ENCODE results near the gene NFKBIE.

DNA sequence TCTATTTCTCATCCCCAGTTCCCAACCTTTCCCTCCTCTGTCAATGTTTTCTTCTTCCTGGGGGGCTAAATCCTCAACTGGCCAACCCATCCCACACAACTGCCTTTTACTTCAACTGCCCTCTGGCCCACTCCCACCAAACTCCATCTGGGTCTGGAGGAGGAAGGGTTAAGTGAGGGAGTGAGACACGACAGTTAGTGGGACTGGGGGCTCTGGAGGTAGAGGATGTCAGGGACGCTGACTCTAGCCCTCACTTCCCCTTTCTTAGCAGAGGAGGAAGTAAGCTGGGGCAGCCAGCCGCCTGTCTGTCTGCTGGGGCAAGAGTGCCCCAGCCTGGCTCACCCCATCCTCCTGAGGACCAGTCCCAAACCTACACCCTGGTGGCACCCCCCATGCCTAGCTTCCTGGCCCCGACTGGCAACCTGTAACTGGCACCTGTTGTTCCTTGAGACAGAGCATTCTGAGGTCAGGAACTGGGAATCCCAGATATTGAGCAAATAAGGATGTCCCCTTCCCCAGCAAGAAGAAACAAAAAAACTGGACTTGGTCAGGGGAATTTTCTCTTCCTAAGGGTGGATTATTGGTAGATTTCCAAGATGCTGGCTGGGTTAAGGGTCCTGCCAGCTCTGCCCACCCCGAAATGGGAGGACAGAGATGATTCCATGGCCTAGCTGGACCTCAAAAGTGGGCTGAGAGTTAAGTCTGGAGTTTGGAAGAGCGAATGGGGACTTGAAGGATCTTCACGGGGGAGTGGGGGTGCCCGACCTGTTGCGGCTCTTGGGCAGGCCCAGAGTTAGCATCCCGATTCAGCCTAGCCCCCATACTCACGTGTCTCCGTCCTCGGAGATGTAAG, 971 bp downstream of the NFKBIE start:
- TF ChIP-seq, protein P1, sequence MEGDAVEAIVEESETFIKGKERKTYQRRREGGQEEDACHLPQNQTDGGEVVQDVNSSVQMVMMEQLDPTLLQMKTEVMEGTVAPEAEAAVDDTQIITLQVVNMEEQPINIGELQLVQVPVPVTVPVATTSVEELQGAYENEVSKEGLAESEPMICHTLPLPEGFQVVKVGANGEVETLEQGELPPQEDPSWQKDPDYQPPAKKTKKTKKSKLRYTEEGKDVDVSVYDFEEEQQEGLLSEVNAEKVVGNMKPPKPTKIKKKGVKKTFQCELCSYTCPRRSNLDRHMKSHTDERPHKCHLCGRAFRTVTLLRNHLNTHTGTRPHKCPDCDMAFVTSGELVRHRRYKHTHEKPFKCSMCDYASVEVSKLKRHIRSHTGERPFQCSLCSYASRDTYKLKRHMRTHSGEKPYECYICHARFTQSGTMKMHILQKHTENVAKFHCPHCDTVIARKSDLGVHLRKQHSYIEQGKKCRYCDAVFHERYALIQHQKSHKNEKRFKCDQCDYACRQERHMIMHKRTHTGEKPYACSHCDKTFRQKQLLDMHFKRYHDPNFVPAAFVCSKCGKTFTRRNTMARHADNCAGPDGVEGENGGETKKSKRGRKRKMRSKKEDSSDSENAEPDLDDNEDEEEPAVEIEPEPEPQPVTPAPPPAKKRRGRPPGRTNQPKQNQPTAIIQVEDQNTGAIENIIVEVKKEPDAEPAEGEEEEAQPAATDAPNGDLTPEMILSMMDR (IDR thresholded peaks at IDR 0.05), result no peak
- no peak for TF ChIP-seq POLR2A (IDR thresholded peaks at IDR 0.05)

All from right lobe of liver (tissue), 4 donors.